CD4-positive, alpha-beta T cell treated with Interleukin-21 for 1 hour (primary cell): ENCODE data around the gene PRKN.

Experiments
- DNase-seq: peaks from one replicate; pipeline ENCODE4 v3.0.0-alpha.2; 2020

The PRKN gene

GRCh38 chr6:162613310-162613709 lies 114.3 kb downstream of the PRKN start:
- DNase-seq = no peak

GRCh38 chr6:162612613-162613012 lies 115.0 kb downstream of the PRKN start:
- DNase-seq = no peak

- DNase-seq = no peak
Observed at GRCh38 chr6:162610351-162610750, 117.2 kb downstream of the PRKN start.

GRCh38 chr6:162605881-162606280 lies 121.7 kb downstream of the PRKN start:
- no peak for DNase-seq

- no peak for DNase-seq
Observed at GRCh38 chr6:162603231-162604015, 124.1 kb downstream of the PRKN start.

- DNase-seq = no peak
Observed at GRCh38 chr6:162602759-162603158, 124.8 kb downstream of the PRKN start.

GRCh38 chr6:162596676-162597075 lies 130.9 kb downstream of the PRKN start:
- no peak for DNase-seq

- no peak for DNase-seq
Observed at GRCh38 chr6:162591517-162591916, 136.0 kb downstream of the PRKN start.

GRCh38 chr6:162581988-162582780 lies 145.4 kb downstream of the PRKN start:
- no peak for DNase-seq

GRCh38 chr6:162580619-162581018 lies 146.9 kb downstream of the PRKN start:
- DNase-seq = no peak

GRCh38 chr6:162576016-162576415 lies 151.6 kb downstream of the PRKN start:
- no peak for DNase-seq

- DNase-seq = no peak
Observed at GRCh38 chr6:162572240-162572639, 155.3 kb downstream of the PRKN start.

GRCh38 chr6:162568266-162568665 lies 159.3 kb downstream of the PRKN start:
- no peak for DNase-seq

GRCh38 chr6:162562041-162562440 lies 165.5 kb downstream of the PRKN start:
- no peak for DNase-seq

GRCh38 chr6:162560891-162561290 lies 166.7 kb downstream of the PRKN start:
- no peak for DNase-seq

- DNase-seq = no peak
Observed at GRCh38 chr6:162554531-162554930, 173.0 kb downstream of the PRKN start.

GRCh38 chr6:162546905-162547304 lies 180.7 kb downstream of the PRKN start:
- DNase-seq = no peak

- DNase-seq = no peak
Observed at GRCh38 chr6:162543221-162543620, 184.3 kb downstream of the PRKN start.

GRCh38 chr6:162541019-162541601 lies 186.5 kb downstream of the PRKN start:
- DNase-seq = no peak

- no peak for DNase-seq
Observed at GRCh38 chr6:162539321-162539720, 188.2 kb downstream of the PRKN start.

GRCh38 chr6:162538643-162539064 lies 188.9 kb downstream of the PRKN start:
- no peak for DNase-seq

GRCh38 chr6:162533009-162533400 lies 194.6 kb downstream of the PRKN start:
- no peak for DNase-seq

- DNase-seq = no peak
Observed at GRCh38 chr6:162532283-162533008, 195.1 kb downstream of the PRKN start.
